GM12872 (cell line): ENCODE results near the gene CCDC8.

Source experiments
- TF ChIP-seq, protein P1 (sequence below): IDR thresholded peaks from 3 replicates; pipeline ENCODE4 v1.5.1; 2011; ENCODE audit warnings: low read depth, mild to moderate bottlenecking, low read length, moderate library complexity; ENCODE audit not compliant: insufficient read depth

The CCDC8 gene

GRCh38 chr19:46426506-46427162 lies 13.3 kb upstream of the CCDC8 start:
- TF ChIP-seq, protein P1, sequence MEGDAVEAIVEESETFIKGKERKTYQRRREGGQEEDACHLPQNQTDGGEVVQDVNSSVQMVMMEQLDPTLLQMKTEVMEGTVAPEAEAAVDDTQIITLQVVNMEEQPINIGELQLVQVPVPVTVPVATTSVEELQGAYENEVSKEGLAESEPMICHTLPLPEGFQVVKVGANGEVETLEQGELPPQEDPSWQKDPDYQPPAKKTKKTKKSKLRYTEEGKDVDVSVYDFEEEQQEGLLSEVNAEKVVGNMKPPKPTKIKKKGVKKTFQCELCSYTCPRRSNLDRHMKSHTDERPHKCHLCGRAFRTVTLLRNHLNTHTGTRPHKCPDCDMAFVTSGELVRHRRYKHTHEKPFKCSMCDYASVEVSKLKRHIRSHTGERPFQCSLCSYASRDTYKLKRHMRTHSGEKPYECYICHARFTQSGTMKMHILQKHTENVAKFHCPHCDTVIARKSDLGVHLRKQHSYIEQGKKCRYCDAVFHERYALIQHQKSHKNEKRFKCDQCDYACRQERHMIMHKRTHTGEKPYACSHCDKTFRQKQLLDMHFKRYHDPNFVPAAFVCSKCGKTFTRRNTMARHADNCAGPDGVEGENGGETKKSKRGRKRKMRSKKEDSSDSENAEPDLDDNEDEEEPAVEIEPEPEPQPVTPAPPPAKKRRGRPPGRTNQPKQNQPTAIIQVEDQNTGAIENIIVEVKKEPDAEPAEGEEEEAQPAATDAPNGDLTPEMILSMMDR, result no peak

GRCh38 chr19:46426035-46426505 lies 12.7 kb upstream of the CCDC8 start:
- TF ChIP-seq, protein P1, result no peak

DNA sequence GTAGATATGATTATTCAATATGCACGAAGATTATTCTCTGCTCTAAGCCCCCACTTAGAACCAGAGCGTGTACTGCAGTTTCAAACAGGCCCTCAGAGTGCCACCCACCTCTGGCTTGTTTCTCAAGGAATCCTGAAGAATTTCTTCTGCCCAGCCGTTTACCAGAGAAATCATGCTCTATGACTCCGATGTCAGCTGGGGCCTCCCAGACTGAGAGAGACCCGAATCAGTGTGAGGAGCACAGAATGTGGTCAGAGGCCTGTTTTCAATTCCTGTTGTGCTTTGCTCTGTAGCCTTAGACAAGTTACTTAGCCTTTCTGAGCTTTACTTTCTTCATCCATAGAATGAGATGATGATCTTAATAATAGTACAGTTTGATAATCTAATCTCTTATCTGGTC lies 9.8 kb upstream of the CCDC8 start:
- TF ChIP-seq, protein P1, result no peak

GRCh38 chr19:46422344-46422743 lies 9.0 kb upstream of the CCDC8 start:
- TF ChIP-seq, protein P1, result no peak

DNA sequence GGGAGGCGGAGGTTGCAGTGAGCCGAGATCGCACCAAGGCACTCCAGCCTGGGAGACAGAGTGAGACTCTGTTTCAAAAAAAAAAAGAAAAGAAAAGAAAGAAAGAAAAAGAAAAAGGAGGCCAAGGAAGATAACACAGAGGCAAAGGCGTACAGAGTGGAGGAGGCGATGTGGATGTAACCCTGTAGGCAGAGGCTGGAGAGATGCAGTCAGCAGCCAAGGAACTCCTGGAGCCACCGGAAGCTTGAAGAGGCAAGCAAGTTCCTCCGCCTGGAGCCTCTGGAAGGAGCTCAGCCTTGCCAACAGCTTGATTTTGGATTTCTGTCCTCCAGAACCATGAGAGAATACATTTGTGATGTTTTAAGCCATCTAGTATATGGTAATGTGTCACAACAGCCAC lies 6.7 kb upstream of the CCDC8 start:
- TF ChIP-seq, protein P1, result no peak

DNA sequence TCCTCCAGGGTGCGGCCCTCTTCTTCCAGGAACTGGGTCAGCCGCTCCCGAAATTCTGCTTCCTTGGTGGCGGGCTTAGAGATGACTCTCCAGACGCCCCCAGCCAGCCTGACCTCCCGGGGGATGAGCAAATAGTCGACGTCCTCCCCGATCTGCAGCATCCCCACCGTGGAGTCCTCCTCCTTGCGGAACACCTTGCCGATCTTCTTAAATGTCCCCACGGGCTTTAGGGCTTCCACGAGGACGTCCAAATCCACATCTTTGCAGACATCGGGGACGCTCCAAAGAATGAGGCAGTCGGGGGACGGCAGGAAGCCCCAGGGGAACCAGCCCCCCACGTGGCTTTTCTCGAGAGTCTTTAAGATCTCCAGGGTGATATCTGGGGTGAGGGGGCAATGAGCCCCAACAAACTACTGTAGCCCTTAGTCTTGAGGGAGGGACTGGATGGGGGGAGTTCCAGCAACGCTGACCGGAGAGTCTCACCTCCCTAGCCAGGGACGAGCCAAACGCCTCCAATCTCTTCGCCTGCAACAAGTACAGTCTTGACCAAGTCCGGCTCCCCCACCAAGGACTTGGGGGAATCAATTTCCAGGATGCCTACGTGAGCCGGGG lies 608 bp downstream of the CCDC8 start:
- TF ChIP-seq, protein P1, result no peak

- TF ChIP-seq, protein P1, result no peak
These were observed 1.3 kb downstream of the CCDC8 start for GRCh38 chr19:46411925-46412649.
